Activated gamma-delta T cell treated with Interleukin-2 at 50 U/mL for 16 hours (primary cell): ENCODE data around the gene ZC3HAV1.
A peak's percentile ranks its signal among the peaks of the same experiment; 100 is the strongest.
"Not testable (repeated sequence)": the region's sequence is repeated elsewhere in the genome, so short reads cannot be mapped to it uniquely, and the experiment has no call there.

Source experiments
- DNase-seq: peaks from one replicate; pipeline ENCODE4 v3.0.0-alpha.2; 2020

Gene ZC3HAV1

DNA sequence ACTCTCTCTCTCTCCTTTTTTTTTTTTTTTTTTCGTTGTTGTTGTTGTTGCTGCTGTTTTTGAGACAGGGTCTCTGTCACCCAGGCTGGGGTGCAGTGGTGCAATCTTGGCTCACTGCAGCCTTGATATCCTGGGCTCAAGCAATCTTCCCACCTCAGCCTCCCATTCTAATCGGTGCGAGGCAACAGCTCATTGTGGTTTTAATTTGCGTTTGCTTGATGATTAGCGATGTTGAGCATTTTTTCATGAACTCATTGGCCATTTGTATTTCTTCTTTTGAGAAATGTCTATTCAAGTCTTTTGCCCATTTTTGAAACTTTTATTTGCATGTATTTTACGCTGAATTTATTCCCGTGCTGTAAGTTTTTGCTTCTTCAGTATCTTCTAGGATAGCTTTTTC, 60.4 kb downstream of the ZC3HAV1 start:
- DNase-seq = no peak

DNA sequence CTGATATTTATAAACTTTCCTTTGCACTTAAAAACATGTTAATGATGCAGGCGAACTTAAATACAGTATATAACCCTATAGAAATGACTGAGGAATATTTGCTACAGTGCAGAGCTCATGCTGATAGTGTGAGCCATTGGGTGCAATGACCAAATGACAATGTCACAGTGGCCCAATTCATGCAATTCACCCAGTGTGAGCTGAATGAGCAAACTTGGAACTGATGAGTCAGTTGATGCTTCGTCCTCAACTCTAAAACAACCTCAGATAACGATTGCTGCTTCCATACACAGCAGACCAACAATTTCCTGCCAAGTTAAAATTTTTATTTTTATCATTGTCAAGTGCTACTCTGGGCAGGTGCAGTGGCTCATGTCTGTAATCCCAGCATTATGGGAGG, 61.5 kb downstream of the ZC3HAV1 start:
- no peak for DNase-seq

DNA sequence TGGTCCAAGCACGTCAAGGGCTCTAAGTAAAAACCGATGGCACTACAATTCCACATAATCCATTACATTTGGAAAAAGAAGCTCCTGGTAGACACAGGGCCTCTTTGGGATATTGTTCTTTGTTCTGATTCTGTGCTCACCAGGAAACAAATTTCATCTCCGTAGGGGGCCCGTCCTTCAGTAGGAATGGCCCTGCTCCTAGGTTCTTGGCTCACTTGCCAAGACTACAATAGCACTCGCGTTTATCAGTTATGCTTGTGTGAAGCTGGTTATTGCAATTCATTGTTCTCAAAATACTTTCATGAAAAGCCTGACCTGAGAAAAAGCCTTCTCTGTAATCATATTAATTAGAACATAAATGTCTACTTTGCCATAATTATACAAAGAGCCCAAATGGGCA, 63.4 kb downstream of the ZC3HAV1 start:
- no peak for DNase-seq

DNA sequence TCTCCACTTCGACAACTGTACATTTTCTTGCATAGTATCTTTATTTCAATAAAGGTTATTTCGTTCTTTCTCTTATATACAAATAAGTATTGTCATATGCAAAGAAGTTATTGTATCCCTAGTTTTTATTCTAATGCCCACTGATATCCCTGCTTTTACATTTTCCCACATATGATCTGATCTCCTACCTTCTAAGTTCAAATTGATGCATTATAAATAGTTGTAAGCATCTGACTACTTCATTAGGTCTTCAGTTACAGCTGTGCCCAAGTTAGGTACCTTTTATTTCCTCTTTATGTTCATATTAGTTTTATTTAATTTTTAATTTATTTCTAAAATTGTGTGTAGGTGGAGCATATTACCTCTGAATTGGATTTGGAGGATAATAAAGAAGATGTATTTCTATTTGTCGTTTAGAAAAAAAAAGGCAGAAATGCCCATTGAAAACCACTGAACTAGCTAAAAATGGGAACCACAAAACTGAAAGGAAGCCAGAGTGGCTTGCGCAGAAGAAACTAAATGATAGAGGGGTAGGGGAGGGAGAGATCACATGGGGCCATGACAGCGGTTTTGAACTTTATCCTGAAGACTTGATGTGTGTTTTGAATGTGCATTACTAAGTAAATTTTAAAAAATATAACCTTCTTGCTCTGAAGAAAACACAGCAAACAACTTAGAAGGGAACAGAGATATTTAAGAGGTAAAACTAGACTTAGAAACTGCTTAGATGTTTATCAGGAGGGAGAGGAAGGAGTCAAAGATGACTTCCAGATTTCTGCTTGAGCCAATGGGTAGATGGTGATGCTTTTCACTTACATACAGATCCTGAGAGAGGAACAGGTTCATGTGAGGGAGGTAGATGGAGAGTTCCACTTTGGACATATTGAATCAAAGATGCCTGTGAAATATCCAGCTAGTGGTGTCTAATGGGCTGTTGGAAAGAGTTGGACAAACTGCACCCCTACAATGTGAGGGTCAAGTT, 64.4 kb downstream of the ZC3HAV1 start:
- DNase-seq = peak; percentile 26

DNA sequence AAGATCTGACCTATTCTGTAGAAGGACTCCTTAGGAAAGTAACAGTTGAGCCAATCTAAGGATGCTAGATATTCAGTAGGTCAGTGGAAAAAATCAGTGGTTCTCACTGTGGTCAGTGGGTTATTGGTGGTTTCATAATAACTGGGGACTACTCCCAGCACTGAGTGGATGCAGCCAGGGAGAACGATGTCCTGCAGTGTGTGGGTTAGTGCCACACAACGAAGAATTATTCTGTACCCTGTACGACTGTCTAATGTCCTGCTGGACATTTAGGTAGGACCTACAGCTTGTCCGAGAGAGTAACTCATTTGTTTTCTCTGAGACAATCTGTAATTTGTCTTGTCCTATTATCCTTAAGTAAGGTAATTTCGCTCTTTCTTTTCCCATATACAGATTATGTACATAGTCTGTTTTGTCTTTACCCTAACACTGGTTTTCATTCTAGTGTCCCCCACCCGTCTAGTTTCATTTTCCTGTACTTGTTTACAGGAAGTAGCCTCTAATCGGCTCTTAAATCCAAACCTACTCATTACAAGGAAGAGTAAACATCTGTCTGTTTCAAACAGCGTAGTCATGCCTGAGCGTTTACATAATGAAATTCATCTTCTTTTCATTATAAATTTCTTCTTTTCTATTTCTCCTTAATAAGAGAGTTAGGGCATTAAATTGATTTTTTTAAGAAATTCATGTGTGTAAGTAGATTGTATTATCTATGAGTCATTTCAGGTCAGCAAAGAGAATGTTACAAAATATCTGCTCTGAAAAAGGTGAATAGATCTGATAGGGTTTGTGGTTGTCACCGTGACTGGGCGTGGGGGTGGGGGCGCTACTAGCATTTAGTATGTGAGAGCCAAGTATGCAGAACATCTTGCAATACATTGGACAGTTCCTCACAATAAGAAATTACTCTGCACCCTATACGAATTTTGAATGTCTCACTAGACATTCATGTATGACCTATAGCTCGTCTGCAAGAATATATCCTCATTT, 65.4 kb downstream of the ZC3HAV1 start:
- peak; percentile 83 for DNase-seq

DNA sequence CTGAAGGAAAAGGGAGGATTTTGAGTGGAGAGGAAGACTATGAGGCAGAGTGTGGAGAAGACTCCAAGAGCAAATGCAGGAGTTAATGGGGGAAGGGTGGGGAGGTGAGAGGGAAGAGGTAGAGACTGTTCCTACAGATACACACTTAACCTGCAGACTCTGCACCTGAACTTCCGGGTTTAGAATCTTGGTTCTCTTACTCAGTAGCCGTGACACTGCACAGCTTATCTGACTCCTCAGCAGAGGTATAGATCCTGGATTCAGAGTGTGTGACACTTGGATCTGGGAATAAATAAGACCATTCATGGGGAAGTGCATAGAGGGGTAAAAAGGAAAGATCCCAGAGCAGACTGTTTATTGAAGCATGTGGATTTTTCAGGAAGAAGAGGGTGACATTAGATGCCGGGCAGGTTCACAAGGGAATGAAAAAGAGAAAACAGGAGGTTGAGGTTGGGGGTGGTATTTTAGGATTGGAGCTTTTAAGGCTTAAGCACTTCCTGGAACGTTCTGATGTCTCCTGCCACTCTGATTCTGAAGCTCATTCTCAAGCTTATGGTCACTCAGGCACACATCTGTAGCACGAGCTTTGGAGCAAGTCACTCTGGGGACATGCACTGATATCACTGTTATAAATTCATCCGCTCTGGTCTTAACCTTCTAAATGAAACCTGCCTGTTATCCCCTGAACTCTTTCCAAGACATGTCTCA, 68.0 kb downstream of the ZC3HAV1 start:
- no peak for DNase-seq

DNA sequence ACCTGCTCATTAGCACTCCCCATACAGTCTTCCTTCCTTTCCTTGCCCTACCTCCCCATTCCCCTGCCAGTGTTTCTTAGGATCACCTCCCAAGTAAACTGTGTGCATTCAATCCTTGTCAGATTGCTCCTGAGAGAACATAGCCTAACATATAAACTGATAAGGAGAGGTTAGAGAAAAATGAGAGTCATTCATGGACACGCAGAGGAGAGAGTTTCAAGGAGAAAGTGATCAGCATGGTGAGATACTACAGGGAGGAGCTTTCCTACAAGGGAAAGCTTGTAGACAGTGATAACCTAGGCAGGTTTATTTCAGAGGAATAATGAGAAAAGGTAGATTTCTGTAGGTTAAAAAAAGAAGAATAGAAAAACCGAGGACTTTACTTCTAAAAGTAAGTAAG, 70.8 kb downstream of the ZC3HAV1 start:
- DNase-seq = no peak

DNA sequence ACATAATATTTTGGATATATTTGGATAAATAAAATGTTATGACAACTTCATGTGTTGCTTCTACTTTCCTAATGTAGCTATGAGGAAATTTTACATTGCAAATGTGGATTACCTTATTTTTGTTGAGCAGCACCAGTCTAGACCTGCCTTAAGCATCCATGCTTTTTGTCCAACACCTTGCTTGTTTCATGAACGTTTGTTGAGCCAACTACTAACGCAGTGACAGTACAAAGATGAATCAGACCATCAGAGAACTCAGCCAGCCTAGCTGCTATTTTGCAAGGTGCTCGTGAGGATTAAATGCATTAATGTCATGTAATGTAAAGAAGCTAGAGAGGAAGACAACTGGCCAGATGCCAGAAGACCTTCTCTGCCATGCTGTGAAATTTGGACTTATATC, 72.6 kb downstream of the ZC3HAV1 start:
- DNase-seq = no peak

DNA sequence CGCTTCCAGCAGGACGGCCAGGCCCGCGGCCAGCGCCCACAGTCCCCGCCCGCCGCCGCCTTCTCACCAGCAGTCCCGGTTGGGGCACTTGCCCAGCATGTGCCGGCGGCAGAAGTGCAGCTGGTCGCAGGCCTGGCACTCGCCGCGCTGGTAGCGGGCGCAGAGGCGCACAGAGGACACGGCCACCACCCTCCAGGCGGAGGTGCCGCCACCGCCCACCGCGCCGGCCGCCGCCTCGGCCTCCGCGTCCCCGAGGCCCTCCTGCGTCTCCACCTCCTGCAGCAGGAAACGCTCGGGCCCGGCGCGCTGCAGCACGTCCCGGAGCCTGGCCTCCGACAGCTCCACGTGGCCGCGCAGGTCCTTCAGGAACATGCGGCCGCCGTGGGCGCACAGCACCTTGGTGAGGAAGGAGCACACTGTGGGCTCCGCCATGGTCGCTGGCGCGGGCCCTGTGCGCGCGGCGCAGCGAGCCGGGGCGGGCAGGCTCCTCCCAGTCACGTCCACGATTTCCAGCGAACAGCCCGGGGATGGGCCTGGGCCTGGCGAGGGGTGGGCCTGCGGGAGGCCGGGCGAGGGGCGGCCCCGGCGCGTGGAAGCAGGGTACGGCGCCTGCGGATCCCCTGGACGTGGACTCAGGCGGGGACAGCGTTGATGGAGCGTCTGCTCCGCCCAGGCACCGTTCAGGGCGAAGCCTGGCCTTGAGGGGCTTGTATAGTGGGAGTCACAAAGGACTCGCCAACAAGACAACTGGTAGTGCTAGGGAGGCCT, 73.8 kb downstream of the ZC3HAV1 start, which contains the start of gene ZC3HAV1L:
Gene ZC3HAV1L, minus strand, starts transcription at position 457 of the 768 bp plus-strand sequence. Its CDS starts 25 bp downstream, at position 432.
- DNase-seq = peak; percentile 23

DNA sequence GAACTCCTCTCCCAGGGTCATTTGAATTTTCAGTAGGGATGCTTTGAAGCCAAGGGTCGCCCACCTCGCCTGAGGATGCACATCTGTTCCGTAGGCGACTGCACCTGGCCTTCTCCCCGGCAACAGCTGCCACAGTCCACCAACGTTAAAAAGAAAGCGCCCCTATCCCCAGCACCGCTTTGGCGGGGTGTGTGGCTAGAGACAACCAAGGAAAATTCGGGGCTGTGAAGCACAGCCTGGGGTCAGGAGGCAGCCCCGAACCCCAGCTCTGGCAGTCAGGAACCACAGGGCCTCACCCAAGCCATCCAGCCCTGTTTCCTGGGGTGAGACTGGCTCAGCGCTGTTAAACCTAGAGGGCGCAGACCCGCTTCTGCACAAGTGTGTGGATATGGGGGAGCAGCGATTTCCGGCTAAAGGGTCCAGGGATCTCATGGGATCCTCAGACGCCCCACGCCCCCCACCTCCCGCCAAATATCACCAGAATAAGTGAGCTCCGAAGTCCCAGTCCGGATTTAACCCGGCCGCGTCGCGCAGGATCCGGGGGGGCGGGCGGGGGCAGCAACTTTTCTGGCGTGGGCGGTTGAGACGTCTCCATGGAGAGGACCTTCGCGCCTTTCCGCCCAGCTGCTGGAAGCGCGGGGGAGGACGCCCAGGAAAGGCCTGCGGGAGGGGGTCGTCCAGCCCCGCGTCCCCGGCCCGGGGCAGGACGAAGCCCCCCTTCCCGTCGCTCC, 74.5 kb downstream of the ZC3HAV1 start:
- peak; percentile 11 for DNase-seq

DNA sequence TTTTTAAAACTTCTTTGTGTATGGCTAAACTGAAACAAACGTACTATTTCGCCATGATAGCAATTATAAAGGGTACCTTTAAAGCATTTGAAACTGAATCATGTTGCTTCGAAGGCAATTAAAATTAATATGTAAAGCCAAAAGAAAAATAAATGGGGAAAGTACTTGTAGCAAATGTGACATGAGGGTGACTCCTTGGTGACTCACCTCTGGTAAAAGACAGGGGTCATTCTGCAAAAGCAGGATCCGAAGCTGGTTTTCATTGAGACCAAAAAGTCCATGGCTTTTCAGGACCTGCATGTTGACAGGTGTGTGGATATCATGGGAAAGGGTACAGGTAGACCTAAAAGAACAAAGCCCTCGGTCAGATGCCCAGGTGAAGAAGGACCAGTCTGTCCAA, 75.2 kb downstream of the ZC3HAV1 start:
- no peak for DNase-seq

DNA sequence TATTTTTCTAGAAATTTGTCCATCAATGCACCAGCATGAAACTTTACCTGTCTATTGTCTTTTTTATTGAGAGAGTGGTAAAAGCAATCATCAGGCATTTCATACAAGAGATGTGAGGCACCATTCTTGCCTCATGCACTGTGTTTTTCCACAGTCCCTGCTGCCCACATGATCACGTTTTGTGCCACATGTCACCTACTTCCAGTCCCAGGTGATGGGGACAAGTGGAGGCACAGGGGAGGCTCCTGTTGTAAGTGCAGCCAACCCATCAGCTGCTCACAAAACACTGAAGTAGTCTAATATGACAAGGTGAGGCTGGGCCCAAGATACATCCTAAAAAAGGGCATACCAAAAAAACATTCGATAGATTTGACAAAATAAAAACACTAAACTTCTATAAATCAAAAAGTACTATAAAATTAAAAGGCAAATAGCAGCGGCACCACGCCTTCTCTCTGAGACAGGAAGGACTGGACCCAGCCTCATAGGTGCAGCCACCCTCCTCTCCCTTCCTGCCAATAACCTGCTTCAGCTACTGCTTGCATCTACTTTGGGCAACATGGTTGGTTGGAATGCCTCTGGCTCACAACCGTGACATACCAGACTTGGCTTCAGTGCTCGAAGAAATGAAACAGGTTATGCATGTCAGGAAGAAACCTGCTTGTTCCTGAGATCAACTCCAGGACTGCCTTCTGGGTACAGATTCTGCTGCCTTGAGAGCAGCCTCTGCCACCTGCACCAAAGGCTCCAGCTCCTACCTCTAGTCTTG, 76.0 kb downstream of the ZC3HAV1 start:
- DNase-seq = no peak

DNA sequence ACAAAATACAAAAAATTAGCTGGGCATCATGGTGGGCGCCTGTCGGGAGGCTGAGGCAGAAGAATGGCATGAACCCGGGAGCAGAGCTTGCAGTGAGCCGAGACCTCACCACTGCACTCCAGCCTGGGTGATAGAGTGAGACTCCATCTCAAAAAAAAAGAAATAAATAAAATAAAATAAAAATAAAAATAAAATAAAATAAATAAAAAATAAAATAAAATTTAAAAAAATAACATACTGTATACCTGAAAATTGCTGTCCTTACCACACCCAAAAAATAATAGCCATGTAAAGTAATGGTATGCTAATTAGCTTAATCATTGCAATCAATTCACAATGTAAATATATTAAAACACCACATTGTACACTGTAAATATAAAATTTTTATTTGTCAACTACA, 77.0 kb downstream of the ZC3HAV1 start:
- no peak for DNase-seq

DNA sequence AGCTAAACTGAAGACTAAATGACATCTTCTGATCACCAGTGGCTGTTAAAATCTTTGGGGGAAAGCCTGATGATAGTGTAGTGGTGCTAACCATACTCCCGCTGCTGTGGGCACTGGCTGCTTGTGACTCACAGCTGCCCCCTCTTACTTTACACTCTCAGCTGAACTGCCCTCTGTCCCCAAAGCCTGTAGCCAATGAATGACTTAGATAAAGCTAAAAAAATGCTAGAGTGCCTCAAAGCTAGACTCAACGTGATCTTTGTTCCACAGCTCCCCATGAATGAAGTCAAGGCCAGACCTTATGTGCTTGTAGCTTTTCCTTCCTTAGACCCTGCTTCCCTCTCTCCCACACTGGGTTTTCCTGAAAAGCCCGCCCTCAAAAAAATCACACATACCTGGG, 80.2 kb downstream of the ZC3HAV1 start:
- DNase-seq = no peak

DNA sequence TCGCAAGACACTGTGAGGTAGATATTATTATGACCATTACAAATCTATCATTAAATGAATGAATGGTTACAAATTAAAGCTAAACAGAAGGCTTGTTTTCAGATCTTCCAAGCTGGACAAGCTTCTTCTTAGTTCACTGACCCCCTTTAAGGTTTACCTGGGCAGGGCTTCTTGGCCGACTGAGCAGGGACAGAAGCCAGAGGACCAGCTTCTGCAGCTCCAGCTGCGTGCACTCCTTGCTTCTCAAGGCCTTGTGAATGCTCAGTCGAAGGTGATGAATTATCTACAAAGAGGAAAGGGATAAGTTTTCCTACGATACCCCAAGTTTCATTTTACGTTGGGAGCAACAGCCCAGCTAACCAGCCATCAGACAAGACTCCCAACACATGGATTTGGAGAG, 83.0 kb downstream of the ZC3HAV1 start:
- DNase-seq = no peak

DNA sequence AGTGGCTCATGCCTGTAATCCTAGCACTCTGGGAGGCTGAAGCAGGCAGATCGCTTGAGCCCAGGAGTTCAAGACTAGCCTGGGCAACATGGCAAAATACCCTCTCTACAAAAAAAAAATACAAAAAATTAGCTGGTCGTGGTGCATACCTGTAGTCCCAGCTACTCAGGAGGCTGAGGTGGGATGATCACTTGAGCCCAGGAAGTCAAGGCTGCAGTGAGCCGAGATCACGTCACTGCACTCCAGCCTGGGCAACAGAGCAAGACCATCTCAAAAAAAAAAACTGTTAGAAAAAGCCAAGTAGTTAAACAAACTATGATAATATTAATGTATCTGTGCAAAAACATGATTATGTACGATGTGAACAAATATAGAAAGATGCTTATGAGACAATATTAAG, 83.7 kb downstream of the ZC3HAV1 start:
- DNase-seq = not testable (repeated sequence)

DNA sequence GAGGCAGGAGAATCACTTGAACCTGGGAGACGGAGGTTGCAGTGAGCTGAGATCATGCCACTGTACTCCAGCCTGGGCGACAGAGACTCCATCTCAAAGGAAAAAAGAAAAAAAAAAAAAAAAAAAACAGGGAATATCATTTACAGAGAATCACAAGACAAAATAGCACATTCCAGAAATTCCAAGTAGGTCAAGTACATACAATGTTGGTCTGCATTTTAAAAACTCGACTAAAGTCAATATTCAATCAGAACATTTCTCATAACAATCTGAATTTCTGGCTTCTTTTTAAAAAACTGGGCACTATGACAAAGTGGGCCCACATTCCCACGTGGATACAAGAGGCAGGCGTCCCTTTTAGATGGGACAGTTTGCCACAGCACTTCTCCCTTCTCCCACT, 86.4 kb downstream of the ZC3HAV1 start:
- no peak for DNase-seq

DNA sequence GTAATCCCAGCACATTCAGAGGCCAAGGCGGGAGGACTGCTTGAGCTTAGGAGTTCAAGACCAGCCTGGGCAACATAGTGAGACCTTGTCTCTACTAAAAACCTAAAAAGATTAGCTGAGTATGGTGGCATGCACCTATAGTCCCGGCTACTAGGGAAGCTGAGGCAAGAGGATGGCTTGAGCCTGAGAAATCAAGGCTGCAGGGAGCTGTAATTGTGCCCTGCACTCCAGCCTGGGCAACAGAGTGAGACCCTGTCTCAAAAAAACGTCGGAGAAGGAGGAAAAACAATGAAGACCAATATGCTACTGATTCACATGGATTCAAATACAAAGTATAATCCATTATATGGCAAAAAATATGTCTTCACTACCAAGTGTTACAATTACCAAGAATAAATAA, 87.2 kb downstream of the ZC3HAV1 start:
- no peak for DNase-seq

DNA sequence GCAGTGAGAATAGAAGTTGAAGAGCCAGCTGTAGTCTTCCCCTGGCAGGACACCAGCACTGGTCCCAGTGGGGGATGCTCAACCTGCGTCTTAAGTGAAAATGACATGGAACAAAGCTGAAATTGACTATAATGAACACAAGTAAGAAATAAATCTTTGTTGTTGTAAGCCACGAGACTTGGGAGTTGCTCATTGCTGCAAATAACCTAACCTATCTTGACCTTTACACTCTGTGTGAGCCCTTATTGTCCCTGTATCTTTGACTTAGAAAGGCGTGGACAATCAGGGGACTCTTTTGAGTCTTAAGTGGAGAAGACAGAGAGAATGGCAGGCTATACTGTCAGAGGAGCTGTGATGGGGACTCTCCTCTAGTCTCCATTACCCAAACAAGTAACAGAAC, 90.6 kb downstream of the ZC3HAV1 start:
- no peak for DNase-seq

DNA sequence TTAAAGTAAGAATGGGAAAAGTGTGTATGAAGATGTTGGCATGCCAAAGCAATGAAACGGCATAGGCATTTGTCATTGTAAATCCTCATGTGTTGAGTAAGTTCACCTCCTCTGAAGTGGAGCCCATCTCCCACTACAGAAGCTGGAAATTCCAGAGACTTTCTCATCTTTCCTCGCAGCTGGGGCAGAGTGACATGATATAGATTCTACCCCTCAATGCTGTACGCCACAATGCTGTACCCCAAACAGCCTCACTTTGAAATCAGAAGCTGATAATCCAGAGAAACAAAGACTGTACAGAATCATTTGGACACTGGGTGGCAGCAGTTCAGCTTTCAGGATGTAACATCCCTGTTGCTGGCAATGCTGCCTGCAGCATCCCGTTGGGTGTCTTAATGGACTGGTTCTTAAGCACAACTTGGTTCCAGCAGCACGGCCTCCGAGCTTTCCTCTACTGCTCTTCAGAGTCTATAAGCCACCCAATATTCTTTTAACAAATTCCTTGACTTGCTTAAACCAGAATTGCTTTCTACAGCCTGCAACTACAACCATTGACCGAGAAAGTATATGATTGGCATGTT, 92.5 kb downstream of the ZC3HAV1 start:
- peak; percentile 70 for DNase-seq
